ENCODE data around the gene TRIM7. TPM values are rescaled to one million over a fixed set of nuclear protein-coding genes. Genes with fewer than 3 reads are reported as not detected.

The TRIM7 gene
- total and polyA plus RNA-seq, 9 of the 15 experiments (the other 6 are each of a cell fraction or from before 2014, with no cell fraction given) = 2.6 to 14.9 (median 8.9) TPM

GRCh38 chr5:181243564-181244343, 38.8 kb upstream of the TRIM7 start, which contains the start of gene RACK1:
Gene RACK1, minus strand, starts transcription at chr5:181243906. Its CDS starts 106 bp downstream, at chr5:181243800.
- intact Hi-C loops (cut with micrococcal nuclease) (loop anchor here (1.0 kb wide), 1 partner anchor 21 kb away; no protein-coding TSS in a partner anchor), in situ Hi-C loops (cut with MboI) (no loop called here)
- peaks cover 53% of the 10 kb centered on the region for H3K36me3 ChIP-seq (ENCODE audit: control insufficient read depth, insufficient read depth, low read length)
- peaks cover 8% of the 10 kb centered on the region for H3K9me1 ChIP-seq (ENCODE audit: control insufficient read depth, insufficient read depth, low read length)
- peak within 1 kb of the TSS; percentile 100 for H2AFZ ChIP-seq (ENCODE audit: low read depth, low read length)
- H3K79me2 ChIP-seq (ENCODE audit: control insufficient read depth, insufficient read depth, low read length) = peaks cover 93% of the 10 kb centered on the region
- DNase-seq (ENCODE audit: extremely low read depth in 1 of 4, low spot score in 3 of 4) (peak; percentile 65 to 94 (median 78)), FAIRE-seq (peak; percentile 71), ATAC-seq (peak; percentile 67)
- 1% methylated on average over 50 of the region's 50 CpGs for WGBS (ENCODE audit: insufficient coverage, low coverage, missing lambda C conversion rate)
- peak within 1 kb of the TSS; percentile 94 for H3K4me3 ChIP-seq
- no peaks in the 10 kb centered on the region for H3K9me3 ChIP-seq (replicated peaks; ENCODE audit: control insufficient read depth, insufficient read depth, low read depth, low read length)
- no TSS peak for BruUV-seq (replicated peaks)
- peak within 1 kb of the TSS; percentile 99 for H3K27ac ChIP-seq (ENCODE audit: extremely low read depth, low read depth, low read length)
- no peaks in the 10 kb centered on the region for H3K27me3 ChIP-seq (ENCODE audit: control insufficient read depth in 2 of 2, insufficient read depth in 2 of 2, low read length in 2 of 2)
- peaks cover 31 to 47% of the 10 kb centered on the region in 2 experiments; a peak in 4 of 5 replicates for H3K4me1 ChIP-seq (replicated peaks in 1 of 2; ENCODE audit: control insufficient read depth in 2 of 2, insufficient read depth in 2 of 2, low read length in 2 of 2)
- ChIA-PET POLR2A (interaction anchor here (0.9 to 17.5 kb wide), 8 partner anchors 9 to 59 kb away, joined by 3 to 185 read pairs (median 4); partner anchors contain the start of gene TRIM52), CTCF (ENCODE audit: low intra/inter-chr PET ratio) (interaction anchor here (0.6 kb wide), 1 partner anchor 62 kb away, joined by 3 read pairs; no protein-coding TSS in a partner anchor)
- peak within 1 kb of the TSS; percentile 99 to 100 for H3K9ac ChIP-seq (ENCODE audit: insufficient read depth in 1 of 2, low read depth in 2 of 2, low read length in 2 of 2)
- H4K20me1 ChIP-seq (replicated peaks; ENCODE audit: control insufficient read depth, insufficient read depth, low read length) = peaks cover 39% of the 10 kb centered on the region
- peak within 1 kb of the TSS; percentile 93 for H3K4me2 ChIP-seq (ENCODE audit: insufficient read depth, low read length)
- no peak for TF ChIP-seq ZNF583 (CRISPR knock-in tag; IDR thresholded peaks at IDR 0.05)
- no peak for TF ChIP-seq ZNF445 (CRISPR knock-in tag; IDR thresholded peaks at IDR 0.05; ENCODE audit: low read depth)
- TF ChIP-seq MAX (CRISPR knock-in tag; IDR thresholded peaks at IDR 0.05) = peak; percentile 73
- peak; percentile 62 for TF ChIP-seq MXI1 (IDR thresholded peaks at IDR 0.05; ENCODE audit: low read depth, low read length)
- peak; percentile 60 to 84; a peak in 3 of 4 replicates for TF ChIP-seq MNT (conservative IDR thresholded peaks at IDR 0.05)
- TF ChIP-seq PHF21A (IDR thresholded peaks at IDR 0.05; ENCODE audit: borderline replicate concordance, low read depth) = peak; percentile 66; the same call in 1 of the 2 replicates
- TF ChIP-seq TBP (optimal IDR thresholded peaks at IDR 0.05; ENCODE audit: low read depth, low read length) = no peak
- peak in 1 of 2 experiments; percentile 61; a peak in 2 of 4 replicates for TF ChIP-seq TEAD1 (CRISPR knock-in tag; IDR thresholded peaks at IDR 0.05)
- peak; percentile 96 for TF ChIP-seq GABPB1 (CRISPR knock-in tag; IDR thresholded peaks at IDR 0.05)
